GM12864 (cell line): ENCODE data around the gene DNAJC2.

Source experiments
- DNase-seq: peaks from one replicate; pipeline ENCODE4 v3.0.0-alpha.2; 2011; ENCODE audit warnings: low read depth
- H3K4me3 ChIP-seq: 2 replicates; pipeline ENCODE4 v1.5.1; 2011; ENCODE audit warnings: mild to moderate bottlenecking, low read depth, low read length, control low read depth
- CTCF ChIP-seq: IDR thresholded peaks from 2 replicates; pipeline ENCODE4 v1.5.1; 2011; ENCODE audit warnings: low read depth, mild to moderate bottlenecking, moderate library complexity, low read length, control low read depth, inconsistent platforms; ENCODE audit errors: missing control alignments

The DNAJC2 gene

DNA sequence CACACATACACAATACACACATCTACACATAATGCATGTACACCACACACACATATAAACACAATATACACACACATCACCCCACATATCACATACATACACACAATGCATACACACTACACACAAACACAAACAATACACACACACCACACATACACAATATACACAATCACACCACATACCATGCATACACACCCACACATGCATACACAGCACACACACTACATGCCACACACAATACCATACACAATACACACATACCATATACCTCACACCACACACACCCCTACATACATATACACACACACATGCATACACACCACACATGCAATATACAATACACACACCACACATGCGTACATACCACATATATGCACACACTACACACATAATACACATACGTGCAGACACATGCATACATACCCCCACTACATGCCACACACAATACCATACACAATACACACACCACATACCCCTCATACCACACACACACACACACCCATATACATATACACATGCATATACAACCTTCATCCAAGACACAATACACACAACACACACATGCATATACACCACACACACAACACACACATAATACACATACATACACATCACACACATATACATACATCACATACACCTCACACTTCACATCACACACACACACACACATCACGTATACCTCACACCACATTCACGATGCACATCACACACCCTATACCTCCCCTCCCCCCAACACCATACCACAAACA, 36.9 kb upstream of the DNAJC2 start:
- TF ChIP-seq CTCF, result no peak
- DNase-seq, result no peak

GRCh38 chr7:103380395-103381191, 36.0 kb upstream of the DNAJC2 start:
- TF ChIP-seq CTCF, result no peak
- H3K4me3 ChIP-seq, result no peak overlapping the region
- no peak for DNase-seq

More for the DNA sequence above, 36.9 kb upstream of the DNAJC2 start:
- H3K4me3 ChIP-seq, result no peak overlapping the region

GRCh38 chr7:103379270-103379975, 34.9 kb upstream of the DNAJC2 start:
- no peak for TF ChIP-seq CTCF
- H3K4me3 ChIP-seq, result no peak overlapping the region
- DNase-seq, result no peak

GRCh38 chr7:103373866-103374643, 29.5 kb upstream of the DNAJC2 start:
- no peak for TF ChIP-seq CTCF
- DNase-seq, result no peak
- no peak overlapping the region for H3K4me3 ChIP-seq

GRCh38 chr7:103369432-103369831, 24.9 kb upstream of the DNAJC2 start:
- no peak for TF ChIP-seq CTCF
- no peak for DNase-seq
- no peak overlapping the region for H3K4me3 ChIP-seq

DNA sequence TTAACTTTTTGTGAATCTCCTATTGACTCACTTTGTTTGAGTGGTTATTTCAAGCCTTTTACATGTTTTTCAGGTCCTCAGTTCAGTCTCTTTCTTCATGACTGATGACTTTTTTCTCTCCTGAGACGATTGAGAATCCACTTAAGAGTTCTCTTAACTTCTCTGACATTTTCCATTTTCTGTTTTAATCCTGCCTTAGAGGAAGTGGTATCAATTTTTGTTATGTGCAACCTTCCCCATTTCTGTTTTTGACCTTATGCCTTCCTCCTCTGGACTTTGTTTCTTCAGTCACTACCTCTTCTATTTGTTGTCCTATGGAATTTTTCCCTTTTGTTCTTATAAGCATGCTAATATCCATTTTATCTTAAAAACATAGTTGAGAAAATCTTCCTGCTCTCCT, 5.2 kb upstream of the DNAJC2 start:
- TF ChIP-seq CTCF, result no peak
- DNase-seq, result no peak
- peak overlapping the region; percentile 78 for H3K4me3 ChIP-seq
